ENCODE measurements around the gene PRR20G.

PRR20G gene

DNA sequence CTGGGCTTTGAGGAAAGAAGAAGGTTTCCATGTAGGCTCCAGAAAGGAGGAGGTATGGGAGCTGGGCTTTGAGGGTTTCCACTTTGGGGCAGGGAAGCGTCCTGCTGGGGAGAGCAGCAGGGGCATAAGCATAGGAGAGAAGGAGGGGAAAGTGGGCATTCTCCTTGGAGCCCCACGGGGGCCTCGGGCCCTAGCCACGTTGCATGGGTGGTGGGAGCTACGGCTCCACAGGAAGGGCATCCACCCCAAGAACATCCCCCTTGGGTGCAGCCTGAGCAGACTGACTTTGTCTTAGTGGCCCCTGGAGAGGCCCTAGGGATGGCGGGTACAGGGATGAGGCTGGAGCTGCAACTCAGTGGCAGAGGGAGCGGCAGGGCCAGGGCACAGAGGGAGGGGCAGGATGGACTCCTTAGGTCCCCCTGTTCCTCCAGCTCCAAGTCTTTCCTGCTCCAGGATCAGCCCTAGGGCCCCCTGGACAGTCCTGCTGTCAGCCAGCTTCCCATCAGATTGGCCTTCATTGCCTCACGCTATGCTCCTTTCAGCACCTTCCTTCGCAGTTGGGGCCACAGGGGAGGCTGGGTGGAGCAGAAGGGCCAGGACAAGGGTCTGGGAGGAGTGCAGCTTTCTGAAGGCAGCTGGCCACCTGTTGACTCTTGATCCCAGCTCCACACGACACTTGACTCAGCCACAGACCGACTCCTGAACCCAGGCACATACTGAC is 22.9 kb downstream of the PRR20G start:
- no peak for DNase-seq (ENCODE audit: low read depth, low spot score)
- H3K27ac ChIP-seq: no peak overlapping the region

DNA sequence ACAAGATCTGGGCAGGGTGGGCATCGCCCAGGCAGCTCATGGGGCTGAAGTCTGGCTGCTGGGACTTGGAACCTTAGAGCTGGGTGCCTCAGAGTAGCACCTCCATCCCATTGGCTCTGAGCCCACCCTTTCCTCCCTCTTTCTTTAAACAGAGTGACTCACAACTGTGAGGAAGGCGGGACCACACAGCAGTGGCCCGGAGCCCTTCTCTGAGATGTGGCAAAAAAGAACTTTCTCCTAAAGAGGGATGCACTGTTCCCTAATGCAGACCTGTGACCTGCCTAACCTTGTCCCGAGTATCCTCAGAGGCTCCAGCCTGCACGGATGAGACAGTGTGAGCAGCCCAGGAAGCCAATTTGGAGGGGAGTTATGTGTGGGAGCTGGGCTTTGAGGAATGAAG is 23.6 kb downstream of the PRR20G start:
- no peak for DNase-seq (ENCODE audit: low read depth, low spot score)

DNA sequence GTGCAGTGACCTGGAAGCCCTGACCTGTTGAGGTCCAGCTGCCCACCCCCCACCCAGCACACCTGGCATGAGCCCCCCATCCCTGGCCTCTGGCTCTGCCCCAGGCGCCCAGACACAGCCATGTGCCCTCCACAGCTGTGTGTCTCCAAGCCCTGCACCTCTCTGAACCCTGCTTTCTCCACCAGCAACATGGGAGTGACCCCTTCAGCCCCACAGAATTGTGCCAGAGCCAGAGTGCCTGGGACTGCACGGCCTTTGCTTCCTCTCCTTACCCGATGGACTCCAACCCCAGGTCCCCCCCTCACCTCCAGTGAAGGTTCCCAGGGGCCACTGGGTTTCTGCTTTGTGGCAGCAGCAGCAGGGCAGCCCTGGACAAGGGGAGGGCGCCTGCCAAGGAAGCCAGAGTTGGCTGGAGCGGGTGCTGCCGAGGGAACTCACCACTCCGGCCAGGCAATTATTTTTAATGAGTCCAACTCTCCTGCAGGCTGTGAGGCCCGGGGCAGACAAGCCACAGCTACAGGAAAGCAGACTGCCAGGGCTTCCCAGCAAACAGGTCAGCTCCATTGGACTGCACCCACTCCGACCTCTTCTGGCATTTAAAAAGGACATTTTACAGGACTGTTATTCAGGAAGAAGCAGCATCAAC is 24.1 kb downstream of the PRR20G start:
- no peak overlapping the region for H3K27ac ChIP-seq
- no peak for DNase-seq (ENCODE audit: low read depth, low spot score)

More for the DNA sequence above, 23.6 kb downstream of the PRR20G start:
- no peak overlapping the region for H3K27ac ChIP-seq

GRCh38 chr3:127263037-127263436 is 24.8 kb downstream of the PRR20G start:
- no peak overlapping the region for H3K27ac ChIP-seq
- DNase-seq (ENCODE audit: low read depth, low spot score): no peak

- no peak for DNase-seq (ENCODE audit: low read depth, low spot score)
- no peak overlapping the region for H3K27ac ChIP-seq
Measured at GRCh38 chr3:127262533-127262932, 25.3 kb downstream of the PRR20G start.

DNA sequence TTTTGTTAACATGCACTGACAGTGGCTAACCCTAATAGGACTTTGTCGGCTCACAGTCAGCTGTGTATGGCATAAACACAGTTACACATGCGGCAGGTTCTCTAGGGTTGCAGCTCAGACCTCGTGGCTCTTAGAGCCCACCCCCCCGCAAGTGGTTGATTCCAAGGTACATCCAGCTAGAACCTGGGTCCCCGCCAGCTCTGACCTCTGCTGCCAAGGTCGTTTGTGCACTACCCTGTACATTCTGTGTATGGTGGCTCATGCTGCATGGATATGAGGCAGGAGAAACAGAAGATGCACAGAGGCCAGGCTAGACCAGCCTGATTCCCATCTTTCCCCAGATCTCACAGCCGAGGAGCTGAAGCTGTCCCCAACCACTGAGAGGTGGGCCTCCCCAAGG is 25.9 kb downstream of the PRR20G start:
- no peak for DNase-seq (ENCODE audit: low read depth, low spot score)
- H3K27ac ChIP-seq: no peak overlapping the region

DNA sequence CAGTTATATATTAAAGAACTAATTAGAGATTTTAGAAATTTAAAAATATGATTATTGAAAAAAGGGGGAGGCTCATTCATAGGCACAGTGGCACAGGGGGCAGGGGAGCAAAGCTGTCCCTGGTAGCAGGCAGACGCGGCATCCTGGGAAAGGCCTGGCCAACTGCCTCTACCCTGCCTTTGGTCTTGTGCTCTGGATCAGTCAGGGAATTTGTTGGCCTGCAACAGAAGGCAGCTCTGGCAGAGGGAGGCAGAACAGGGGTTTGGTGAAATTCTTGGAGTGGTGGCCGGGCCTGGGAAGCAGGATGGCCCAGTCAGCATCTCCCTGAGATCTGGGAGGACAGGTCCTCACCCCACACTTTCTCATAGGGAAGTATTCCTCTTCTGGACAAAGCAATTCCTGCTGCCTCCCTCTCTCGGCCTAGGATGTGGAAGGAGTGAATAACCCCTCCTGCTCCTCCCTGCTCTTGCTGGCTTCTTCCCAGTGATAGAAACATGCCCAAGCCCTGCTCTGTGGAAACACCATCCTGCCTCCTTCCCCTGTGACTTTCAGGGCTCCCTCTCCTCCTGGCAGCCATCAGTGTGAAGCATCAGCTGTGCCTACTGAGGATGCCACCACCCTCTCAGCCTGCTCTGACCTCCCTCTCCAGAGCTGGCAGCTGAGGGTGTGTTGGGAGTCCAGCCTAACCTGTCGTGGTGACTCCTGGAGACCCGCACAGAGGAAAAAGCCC is 26.9 kb downstream of the PRR20G start:
- no peak for DNase-seq (ENCODE audit: low read depth, low spot score)
- H3K27ac ChIP-seq: no peak overlapping the region

- DNase-seq (ENCODE audit: low read depth, low spot score): no peak
- no peak overlapping the region for H3K27ac ChIP-seq
Measured at GRCh38 chr3:127260416-127260815, 27.4 kb downstream of the PRR20G start.

- no peak overlapping the region for H3K27ac ChIP-seq
- no peak for DNase-seq (ENCODE audit: low read depth, low spot score)
Measured at GRCh38 chr3:127259882-127260281, 28.0 kb downstream of the PRR20G start.

DNA sequence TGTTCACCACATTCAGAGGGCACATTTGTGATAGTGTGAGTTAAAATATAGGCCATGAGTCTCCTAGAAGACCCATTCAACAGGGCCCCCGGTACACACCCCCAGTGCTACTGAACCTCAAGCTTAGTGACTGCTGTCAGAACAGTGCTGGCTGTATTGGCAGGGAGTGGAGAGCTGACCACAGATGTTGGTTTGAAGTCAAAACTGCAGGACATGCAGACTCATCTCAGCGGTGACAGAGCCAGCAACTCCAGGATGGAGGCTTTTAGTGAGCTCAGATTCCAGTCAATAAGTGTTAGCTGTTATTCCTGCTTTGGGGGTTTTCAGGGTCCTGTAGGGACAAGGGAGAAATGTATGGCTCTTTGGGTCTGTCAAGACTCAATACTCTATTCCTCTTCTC is 29.1 kb downstream of the PRR20G start:
- DNase-seq (ENCODE audit: low read depth, low spot score): no peak
- H3K27ac ChIP-seq: no peak overlapping the region

DNA sequence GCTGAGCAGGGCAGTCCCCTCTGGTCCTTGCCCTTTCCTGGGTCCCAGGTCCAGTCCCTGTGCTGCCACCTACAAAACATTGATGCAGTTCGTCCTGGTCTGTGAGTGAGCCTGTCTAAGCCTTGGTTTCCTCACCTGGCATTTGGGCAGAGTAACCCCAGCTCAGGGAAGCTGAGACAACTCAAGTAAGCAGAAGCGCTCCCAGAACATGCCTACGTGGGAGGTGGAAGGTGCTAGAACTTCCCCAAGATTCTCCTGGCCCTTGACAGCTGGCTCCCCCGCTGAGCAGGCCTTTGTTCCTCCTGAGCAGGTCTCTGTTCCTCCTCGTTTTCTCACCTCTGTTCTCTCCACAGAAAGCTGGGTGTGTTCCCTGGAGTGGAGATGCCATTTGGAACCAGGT is 30.5 kb downstream of the PRR20G start:
- no peak overlapping the region for H3K27ac ChIP-seq
- DNase-seq (ENCODE audit: low read depth, low spot score): no peak

- no peak overlapping the region for H3K27ac ChIP-seq
- DNase-seq (ENCODE audit: low read depth, low spot score): no peak
Measured at GRCh38 chr3:127256733-127257271, 31.0 kb downstream of the PRR20G start.

- no peak for DNase-seq (ENCODE audit: low read depth, low spot score)
- no peak overlapping the region for H3K27ac ChIP-seq
Measured at GRCh38 chr3:127256138-127256537, 31.7 kb downstream of the PRR20G start.

DNA sequence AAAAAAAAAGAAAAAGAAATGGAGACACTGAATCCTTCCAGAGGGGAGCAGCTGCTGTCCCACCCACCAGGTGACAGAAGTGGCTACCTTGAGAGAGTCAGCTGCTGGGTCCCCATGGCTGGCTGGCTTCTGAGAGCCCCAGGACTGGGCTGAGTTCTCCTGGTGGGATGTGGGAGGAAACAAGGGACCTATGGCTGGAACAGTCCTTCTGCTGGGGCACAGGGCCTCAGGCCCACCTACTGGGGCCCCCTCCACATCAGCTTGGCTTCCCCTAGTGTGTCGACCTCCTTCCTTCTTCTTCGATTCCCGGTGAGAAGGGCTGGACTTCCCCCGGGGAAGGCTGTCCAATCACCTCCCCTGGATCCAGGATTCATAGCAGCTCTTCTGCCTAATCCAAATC is 32.3 kb downstream of the PRR20G start:
- no peak overlapping the region for H3K27ac ChIP-seq
- no peak for DNase-seq (ENCODE audit: low read depth, low spot score)

DNA sequence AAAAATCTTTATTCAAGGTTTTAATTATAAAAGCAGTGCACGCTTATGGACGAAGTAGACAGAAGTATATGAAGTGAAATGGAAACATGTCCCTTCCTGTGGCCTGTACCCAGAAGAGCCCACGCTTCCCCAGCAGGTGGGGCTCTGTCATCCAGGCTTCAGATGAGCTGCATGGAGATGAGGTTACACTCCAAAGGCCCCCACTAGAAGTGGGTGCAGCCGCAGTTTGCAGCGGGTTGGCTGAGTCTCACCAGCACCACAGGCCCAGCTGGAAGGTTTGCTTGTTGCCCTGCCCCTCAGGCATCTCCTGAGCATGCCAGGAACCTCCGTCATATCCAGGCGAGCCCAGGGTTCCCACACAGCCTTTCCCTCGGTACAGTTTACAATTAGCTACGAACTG is 33.1 kb downstream of the PRR20G start:
- no peak for DNase-seq (ENCODE audit: low read depth, low spot score)
- H3K27ac ChIP-seq: no peak overlapping the region

GRCh38 chr3:127254033-127254644 is 33.7 kb downstream of the PRR20G start:
- H3K27ac ChIP-seq: no peak overlapping the region
- no peak for DNase-seq (ENCODE audit: low read depth, low spot score)

DNA sequence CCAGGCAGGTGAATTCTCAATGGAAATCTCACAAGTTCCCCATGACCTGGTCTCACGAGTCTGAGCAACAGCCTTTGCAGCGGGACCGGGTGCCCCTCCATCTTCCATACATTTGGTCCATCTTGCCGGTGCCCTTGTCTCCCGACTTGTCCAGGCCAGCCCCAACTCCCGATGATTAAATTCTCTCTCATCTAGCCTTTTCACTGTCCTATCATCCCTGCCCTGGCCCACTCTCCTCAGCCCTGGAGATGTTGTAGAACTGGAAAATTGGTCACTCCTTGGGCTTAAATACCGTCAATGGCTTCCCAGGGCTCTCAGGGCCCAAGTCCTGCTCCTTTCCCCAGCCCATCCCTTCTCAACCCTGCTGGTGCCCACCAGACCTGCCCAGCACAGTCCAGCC is 34.4 kb downstream of the PRR20G start:
- DNase-seq (ENCODE audit: low read depth, low spot score): no peak
- H3K27ac ChIP-seq: no peak overlapping the region

- DNase-seq (ENCODE audit: low read depth, low spot score): no peak
- H3K27ac ChIP-seq: no peak overlapping the region
Measured at GRCh38 chr3:127252446-127252845, 35.4 kb downstream of the PRR20G start.

GRCh38 chr3:127250032-127250431 is 37.8 kb downstream of the PRR20G start:
- DNase-seq (ENCODE audit: low read depth, low spot score): no peak
- H3K27ac ChIP-seq: no peak overlapping the region

GRCh38 chr3:127247292-127247691 is 40.6 kb downstream of the PRR20G start:
- no peak for DNase-seq (ENCODE audit: low read depth, low spot score)
- no peak overlapping the region for H3K27ac ChIP-seq

DNA sequence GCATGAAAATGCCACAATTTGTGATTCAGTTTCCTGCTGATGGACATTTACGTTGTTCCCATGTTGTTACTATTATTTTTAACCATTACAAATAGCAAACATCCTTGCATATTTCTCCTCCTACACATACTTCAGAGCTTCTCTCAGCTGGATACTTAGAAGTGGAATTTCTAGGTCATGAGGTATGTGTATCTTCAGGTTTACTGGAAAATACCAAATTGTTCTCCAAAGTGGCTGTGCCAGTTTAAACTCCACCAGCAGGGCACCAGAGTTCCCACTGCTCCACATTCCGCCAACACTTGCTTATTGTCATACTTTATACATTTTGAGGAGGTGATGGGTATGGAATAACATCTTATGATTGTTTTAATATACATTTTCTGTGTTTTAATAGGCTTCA is 49.2 kb downstream of the PRR20G start:
- DNase-seq (ENCODE audit: low read depth, low spot score): no peak
- H3K27ac ChIP-seq: no peak overlapping the region
